Type B pancreatic cell (in vitro differentiated cells): ENCODE data around the gene SIPA1L3. TPM values are rescaled to one million over a fixed set of nuclear protein-coding genes. Genes with fewer than 3 reads are reported as not detected.

Experiments used
- DNase-seq: peaks from one replicate; pipeline ENCODE4 v3.0.0; 2021; ENCODE audit warnings: mixed read lengths; ENCODE audit not compliant: unreplicated experiment; ENCODE audit errors: extremely low spot score
- H3K27ac Mint-ChIP-seq: 2 replicates; pipeline ENCODE4 v1.8.0; 2021; ENCODE audit warnings: mild to moderate bottlenecking, mixed read lengths
- H3K27me3 Mint-ChIP-seq: 2 replicates; pipeline ENCODE4 v1.8.0; 2021; ENCODE audit warnings: mixed read lengths
- H3K36me3 Mint-ChIP-seq: 2 replicates; pipeline ENCODE4 v1.8.0; 2021; ENCODE audit warnings: mixed read lengths
- H3K4me1 Mint-ChIP-seq: one replicate; pipeline ENCODE4 v1.8.0; 2021; ENCODE audit warnings: mixed read lengths; ENCODE audit not compliant: unreplicated experiment
- H3K4me3 Mint-ChIP-seq: 2 replicates; pipeline ENCODE4 v1.8.0; 2021; ENCODE audit warnings: mild to moderate bottlenecking, mixed read lengths
- H3K9me3 Mint-ChIP-seq: 2 replicates; pipeline ENCODE4 v1.8.0; 2021; ENCODE audit warnings: mixed read lengths
- CTCF ChIP-seq: fragments of 200-600 bp; sonication (generic); conservative IDR thresholded peaks from 2 replicates; pipeline ENCODE4 v1.5.0; 2021; ENCODE audit warnings: antibody characterized with exemption, mild to moderate bottlenecking
- total RNA-seq: library from RNA; stranded (reverse); gene quantifications from 2 replicates; pipeline ENCODE4 v1.2.1, GENCODE V29; 2021; ENCODE audit warnings: low replicate concordance

SIPA1L3 gene
- total RNA-seq, 1 donor from 2014 or later, result 53.7 TPM

- H3K9me3 Mint-ChIP-seq, result no peaks in the 10 kb centered on the region
- no peak for DNase-seq
- H3K4me1 Mint-ChIP-seq, result peaks cover 22% of the 10 kb centered on the region
- TF ChIP-seq CTCF, result no peak
- peaks cover 9% of the 10 kb centered on the region for H3K36me3 Mint-ChIP-seq
- no peak overlapping the region for H3K4me3 Mint-ChIP-seq
- no peaks in the 10 kb centered on the region for H3K27me3 Mint-ChIP-seq
- H3K27ac Mint-ChIP-seq, result no peak overlapping the region
Measured at GRCh38 chr19:37955986-37956385, 49.0 kb downstream of the SIPA1L3 start.

- Mint-ChIP-seq H3K36me3 (peaks cover 6% of the 10 kb centered on the region), H3K27ac (no peak overlapping the region), H3K27me3 (no peaks in the 10 kb centered on the region), H3K9me3 (no peaks in the 10 kb centered on the region), H3K4me1 (peaks cover 22% of the 10 kb centered on the region), H3K4me3 (no peak overlapping the region)
- DNase-seq, result no peak
- no peak for TF ChIP-seq CTCF
Measured at GRCh38 chr19:37957176-37957575, 50.2 kb downstream of the SIPA1L3 start.

GRCh38 chr19:37959665-37960114, 52.7 kb downstream of the SIPA1L3 start:
- Mint-ChIP-seq H3K27me3 (no peaks in the 10 kb centered on the region), H3K36me3 (peaks cover 6% of the 10 kb centered on the region), H3K4me1 (peaks cover 5% of the 10 kb centered on the region), H3K9me3 (no peaks in the 10 kb centered on the region), H3K27ac (no peak overlapping the region), H3K4me3 (no peak overlapping the region)
- no peak for TF ChIP-seq CTCF
- DNase-seq, result no peak

- Mint-ChIP-seq H3K36me3 (no peaks in the 10 kb centered on the region), H3K4me3 (no peak overlapping the region), H3K27me3 (no peaks in the 10 kb centered on the region), H3K27ac (no peak overlapping the region), H3K4me1 (peaks cover 6% of the 10 kb centered on the region), H3K9me3 (no peaks in the 10 kb centered on the region)
- DNase-seq, result no peak
- no peak for TF ChIP-seq CTCF
Measured at GRCh38 chr19:37961198-37961597, 54.2 kb downstream of the SIPA1L3 start.

GRCh38 chr19:37963190-37963936, 56.4 kb downstream of the SIPA1L3 start:
- TF ChIP-seq CTCF, result no peak
- no peaks in the 10 kb centered on the region for H3K27me3 Mint-ChIP-seq
- no peak overlapping the region for H3K27ac Mint-ChIP-seq
- DNase-seq, result no peak
- H3K4me1 Mint-ChIP-seq, result peaks cover 11% of the 10 kb centered on the region
- H3K4me3 Mint-ChIP-seq, result no peak overlapping the region
- H3K9me3 Mint-ChIP-seq, result no peaks in the 10 kb centered on the region
- H3K36me3 Mint-ChIP-seq, result peaks cover 3% of the 10 kb centered on the region
